H1 (cell line): ENCODE measurements around the gene MIB1. TPM values are rescaled to one million over a fixed set of nuclear protein-coding genes. Genes with fewer than 3 reads are reported as not detected.

Source experiments
- CTCF ChIA-PET: fragments of 300-600 bp; sonication (Branson Sonifier 250); formaldehyde crosslinking; loops from one replicate; lab custom pipeline; 2021; ENCODE audit not compliant: partially characterized antibody; lab: Charles Lee
- POLR2A ChIA-PET: fragments of 300-600 bp; sonication (Branson Sonifier 250); formaldehyde crosslinking; loops from one replicate; lab custom pipeline; 2021; ENCODE audit warnings: inconsistent platforms; ENCODE audit not compliant: partially characterized antibody; lab: Charles Lee
- DNase-seq, 2 experiments: peaks; one replicate each; pipeline versions ENCODE4 v3.0.0 to v3.0.0-alpha.2; 2010 to 2022; ENCODE audit warnings: low spot score in 2 of 2, low read depth in 1 of 2, mixed read lengths in 1 of 2
- FAIRE-seq: peaks from 2 replicates; lab custom pipeline; 2011; peaks lifted over from hg19 to GRCh38; lab: Jason Lieb, UNC
- H2AFZ ChIP-seq: 2 replicates; pipeline ENCODE4 v1.8.1; 2012; ENCODE audit warnings: low read length, inconsistent platforms
- H2AK5ac ChIP-seq: 2 replicates; pipeline ENCODE4 v1.6.1; 2013; ENCODE audit warnings: low read depth, low read length
- H2BK120ac ChIP-seq: replicated peaks from 2 replicates; pipeline ENCODE3; 2013; ENCODE audit warnings: low read depth, low read length, inconsistent platforms
- H2BK12ac ChIP-seq: 2 replicates; pipeline ENCODE4 v1.6.1; 2013; ENCODE audit warnings: low read depth, low read length
- H2BK15ac ChIP-seq: 2 replicates; pipeline ENCODE4 v1.6.1; 2013; ENCODE audit warnings: low read length
- H2BK20ac ChIP-seq: 2 replicates; pipeline ENCODE4 v1.6.1; 2013; ENCODE audit warnings: low read length
- H2BK5ac ChIP-seq: 2 replicates; pipeline ENCODE4 v1.6.1; 2013; ENCODE audit warnings: low read depth, low read length
- H3K14ac ChIP-seq: 2 replicates; pipeline ENCODE4 v1.6.1; 2013; ENCODE audit warnings: inconsistent platforms; ENCODE audit not compliant: insufficient read length
- H3K18ac ChIP-seq: 2 replicates; pipeline ENCODE4 v1.6.1; 2013; ENCODE audit warnings: low read length; ENCODE audit errors: extremely low read depth
- H3K23ac ChIP-seq: 2 replicates; pipeline ENCODE4 v1.6.1; 2013; ENCODE audit warnings: inconsistent platforms; ENCODE audit not compliant: insufficient read length
- H3K23me2 ChIP-seq: 2 replicates; pipeline ENCODE4 v1.6.1; 2013; ENCODE audit warnings: low read depth, low read length
- H3K27ac ChIP-seq: 2 replicates; pipeline ENCODE4 v1.6.1; 2011; ENCODE audit warnings: low read depth, low read length, inconsistent platforms
- H3K27me3 ChIP-seq, 4 experiments: replicated peaks in 1 of 4; 1 replicate in 1 of 4; 2 replicates in 3 of 4; pipeline versions ENCODE4 v1.6.1 to v1.8.1; 2011 to 2013; ENCODE audit warnings: low read length in 3 of 4, mild to moderate bottlenecking in 3 of 4, inconsistent platforms in 2 of 4, mixed read lengths in 2 of 4, moderate library complexity in 1 of 4; ENCODE audit not compliant: control insufficient read depth in 3 of 4, insufficient read depth in 3 of 4; ENCODE audit errors: extremely low read depth in 1 of 4
- H3K36me3 ChIP-seq, 4 experiments: 2 replicates each; pipeline versions ENCODE4 v1.6.1 to v1.8.1; 2011 to 2013; ENCODE audit warnings: mild to moderate bottlenecking in 4 of 4, low read length in 3 of 4, moderate library complexity in 2 of 4, control low read depth in 1 of 4, inconsistent platforms in 1 of 4; ENCODE audit not compliant: insufficient read depth in 4 of 4, control insufficient read depth in 2 of 4
- H3K4ac ChIP-seq: replicated peaks from 2 replicates; pipeline ENCODE3; 2013; ENCODE audit warnings: low read length, low read depth, mixed read lengths, inconsistent platforms; ENCODE audit not compliant: insufficient read length
- H3K4me1 ChIP-seq, 4 experiments: replicated peaks in 1 of 4; 1 replicate in 1 of 4; 2 replicates in 3 of 4; pipeline versions ENCODE4 v1.6.1 to v1.8.1; 2011 to 2013; ENCODE audit warnings: low read length in 3 of 4, inconsistent platforms in 2 of 4, mixed read lengths in 1 of 4; ENCODE audit not compliant: insufficient read depth in 4 of 4, control insufficient read depth in 3 of 4
- H3K4me2 ChIP-seq, 2 experiments: 2 replicates each; pipeline versions ENCODE4 v1.6.1 to v1.8.1; 2011 to 2013; ENCODE audit warnings: low read depth in 2 of 2, low read length in 2 of 2, control low read depth in 1 of 2, inconsistent platforms in 1 of 2, mild to moderate bottlenecking in 1 of 2; ENCODE audit not compliant: insufficient read depth in 1 of 2
- H3K4me3 ChIP-seq, 4 experiments: fragments of 200-600, 300-600 bp in 1 of 4; sonication (generic), shearing (Covaris generic), sonication (Bioruptor Twin) in 1 of 4; 2 replicates each; pipeline versions ENCODE4 v1.5.1 to v1.8.1; 2011 to 2016; ENCODE audit warnings: low read length in 4 of 4, low read depth in 3 of 4, control low read depth in 2 of 4, inconsistent platforms in 2 of 4, mild to moderate bottlenecking in 2 of 4, mixed read lengths in 1 of 4, moderate library complexity in 1 of 4; ENCODE audit not compliant: insufficient read depth in 2 of 4; ENCODE audit errors: extremely low read depth in 1 of 4
- H3K56ac ChIP-seq: replicated peaks from 2 replicates; pipeline ENCODE3; 2013; ENCODE audit warnings: low read depth, mild to moderate bottlenecking, mixed read lengths, low read length, inconsistent platforms; ENCODE audit not compliant: insufficient read length
- H3K79me1 ChIP-seq: 2 replicates; pipeline ENCODE4 v1.6.1; 2013; ENCODE audit warnings: low read depth, low read length, control low read depth
- H3K79me2 ChIP-seq, 2 experiments: 2 replicates each; pipeline versions ENCODE4 v1.6.1 to v1.8.1; 2012 to 2013; ENCODE audit warnings: low read length in 2 of 2, mild to moderate bottlenecking in 2 of 2, inconsistent platforms in 1 of 2; ENCODE audit not compliant: insufficient read depth in 2 of 2, control insufficient read depth in 1 of 2
- H3K9ac ChIP-seq, 4 experiments: replicated peaks in 1 of 4; 1 replicate in 1 of 4; 2 replicates in 3 of 4; pipeline versions ENCODE4 v1.6.1 to v1.8.1; 2011 to 2013; ENCODE audit warnings: low read depth in 3 of 4, low read length in 3 of 4, control low read depth in 2 of 4, mild to moderate bottlenecking in 2 of 4, moderate library complexity in 2 of 4, inconsistent platforms in 1 of 4; ENCODE audit errors: extremely low read depth in 1 of 4
- H3K9me3 ChIP-seq, 2 experiments: 2 replicates each; pipeline versions ENCODE4 v1.6.1 to v1.8.1; 2012 to 2013; ENCODE audit warnings: mild to moderate bottlenecking in 2 of 2, moderate library complexity in 2 of 2, control low read depth in 1 of 2, inconsistent platforms in 1 of 2, low read depth in 1 of 2, low read length in 1 of 2, mixed read lengths in 1 of 2; ENCODE audit not compliant: insufficient read depth in 2 of 2
- H4K20me1 ChIP-seq, 2 experiments: replicated peaks in 1 of 2; 2 replicates each; pipeline versions ENCODE3 to v1.8.1; 2011 to 2013; ENCODE audit warnings: inconsistent platforms in 2 of 2, low read length in 2 of 2, mild to moderate bottlenecking in 1 of 2; ENCODE audit not compliant: insufficient read depth in 2 of 2, control insufficient read depth in 1 of 2
- H4K5ac ChIP-seq: 2 replicates; pipeline ENCODE4 v1.6.1; 2013; ENCODE audit warnings: low read length, low read depth, mixed read lengths, inconsistent platforms; ENCODE audit not compliant: insufficient read length
- H4K8ac ChIP-seq: 2 replicates; pipeline ENCODE4 v1.8.0; 2013; ENCODE audit warnings: mild to moderate bottlenecking, moderate library complexity, low read length, inconsistent platforms; ENCODE audit not compliant: insufficient read depth; ENCODE audit errors: extremely low read depth
- H4K91ac ChIP-seq: replicated peaks from 2 replicates; pipeline ENCODE3; 2013; ENCODE audit warnings: low read length, mixed read lengths, inconsistent platforms; ENCODE audit not compliant: insufficient read length
- BCL11A ChIP-seq, 2 experiments: IDR thresholded peaks; one replicate each; pipeline ENCODE4 v1.6.1; 2011; ENCODE audit warnings: low read depth in 2 of 2, low read length in 2 of 2, mild to moderate bottlenecking in 2 of 2
- BRCA1 ChIP-seq: IDR thresholded peaks from 2 replicates; pipeline ENCODE4 v1.6.1; 2012; ENCODE audit warnings: low read depth, low read length, improper control_type of control experiment
- EP300 ChIP-seq, 2 experiments: IDR thresholded peaks; 1 replicate in 1 of 2; 2 replicates in 1 of 2; pipeline ENCODE4 v1.6.1; 2011 to 2012; ENCODE audit warnings: low read depth in 2 of 2, low read length in 2 of 2, mild to moderate bottlenecking in 2 of 2, borderline replicate concordance in 1 of 2, inconsistent platforms in 1 of 2, moderate library complexity in 1 of 2
- HDAC2 ChIP-seq, 2 experiments: fragments of 300-600 bp in 1 of 2; sonication (generic) in 1 of 2; IDR thresholded peaks; 2 replicates each; pipeline ENCODE4 v1.6.1; 2011 to 2012; ENCODE audit warnings: low read depth in 2 of 2, low read length in 2 of 2, mild to moderate bottlenecking in 2 of 2, moderate library complexity in 2 of 2, borderline replicate concordance in 1 of 2, inconsistent platforms in 1 of 2
- NANOG ChIP-seq: IDR thresholded peaks from 2 replicates; pipeline ENCODE4 v1.6.1; 2011; ENCODE audit warnings: low read length, low read depth, mild to moderate bottlenecking, inconsistent platforms; ENCODE audit not compliant: insufficient read depth, poor library complexity, severe bottlenecking
- PHF8 ChIP-seq: fragments of 200-600 bp; sonication (generic); conservative IDR thresholded peaks from 2 replicates; pipeline ENCODE4 v1.7.1; 2012; ENCODE audit warnings: low read depth, mild to moderate bottlenecking, inconsistent platforms, low read length, moderate library complexity
- POLR2AphosphoS5 ChIP-seq: IDR thresholded peaks from 2 replicates; pipeline ENCODE4 v1.6.1; 2011; ENCODE audit warnings: low read depth, low read length
- RXRA ChIP-seq: IDR thresholded peaks from 2 replicates; pipeline ENCODE4 v1.6.1; 2011; ENCODE audit warnings: low read depth, mild to moderate bottlenecking, low read length, moderate library complexity; ENCODE audit not compliant: insufficient read depth
- SP1 ChIP-seq: IDR thresholded peaks from 2 replicates; pipeline ENCODE4 v1.6.1; 2011; ENCODE audit warnings: low read depth, low read length
- TCF12 ChIP-seq: IDR thresholded peaks from 2 replicates; pipeline ENCODE4 v1.6.1; 2011; ENCODE audit warnings: low read depth, mild to moderate bottlenecking, low read length
- ZNF274 ChIP-seq: IDR thresholded peaks from 2 replicates; pipeline ENCODE4 v1.7.0; 2012; ENCODE audit warnings: low read length, borderline replicate concordance; ENCODE audit errors: extremely low read depth
- WGBS, 2 experiments: shearing (Covaris generic) in 1 of 2; methylation state at CpG; one replicate each; pipeline versions ENCODE4 v1.1.6 to v1.1.7; 2013 to 2015; ENCODE audit warnings: low lambda C conversion rate in 2 of 2, mixed read lengths in 2 of 2, inconsistent platforms in 1 of 2, low coverage in 1 of 2, missing lambda C conversion rate in 1 of 2; ENCODE audit not compliant: insufficient replicate concordance in 2 of 2, insufficient coverage in 1 of 2, insufficient read length in 1 of 2; ENCODE audit errors: extremely low coverage in 1 of 2, missing lambda C conversion rate in 1 of 2; 5-methylcytosine and 5-hydroxymethylcytosine counted together
- polyA plus RNA-seq, 7 experiments: library from polyadenylated mRNA; depleted of rRNA in 3 of 7; stranded (reverse) in 5 of 7; unstranded in 2 of 7; fragments of >200 nt in 5 of 7; fragments of 200-250 nt in 2 of 7; gene quantifications; 1 replicate in 5 of 7; 2 replicates in 1 of 7; 4 replicates in 1 of 7; pipeline versions ENCODE4 v1.2.1 to v1.2.3, GENCODE V29; 2011 to 2013; ENCODE audit warnings: missing spikeins in 2 of 7, mixed read lengths in 2 of 7
- total RNA-seq: library from RNA; stranded (reverse); fragmentation: NEBNext Ultra II Directional; extraction: Animal tissue kit (Norgen Biotek cat#: 25700); gene quantifications from 2 replicates; pipeline ENCODE4 v1.2.1, GENCODE V29; 2021
- TF ChIP-seq, protein P1 (sequence below): IDR thresholded peaks from 2 replicates; pipeline ENCODE4 v1.6.1; 2011; ENCODE audit warnings: low read length, improper control_type of control experiment

MIB1 gene
- total and polyA plus RNA-seq, 2 of the 8 experiments (the other 6 are each of a cell fraction or from before 2014, with no cell fraction given), result 8.2 to 60.3 TPM

- H2BK15ac ChIP-seq, result no peak overlapping the region
- peaks cover 0 to 2% (median 0%) of the 10 kb centered on the region in 4 experiments; a peak in 2 of 7 replicates for H3K4me1 ChIP-seq
- no peak overlapping the region for H2BK12ac ChIP-seq
- no peak overlapping the region for H3K27ac ChIP-seq
- no peak overlapping the region for H3K14ac ChIP-seq
- H3K36me3 ChIP-seq, result peaks cover 0 to 6% (median 3%) of the 10 kb centered on the region in 4 experiments; a peak in 2 of 8 replicates
- no peak overlapping the region for H3K4me2 ChIP-seq
- ChIA-PET POLR2A (no interaction called here), CTCF (no interaction called here)
- H3K79me2 ChIP-seq, result no peaks in the 10 kb centered on the region
- H3K23me2 ChIP-seq, result no peaks in the 10 kb centered on the region
- no peak overlapping the region for H2AFZ ChIP-seq
- no peaks in the 10 kb centered on the region for H4K20me1 ChIP-seq
- no peaks in the 10 kb centered on the region for H3K27me3 ChIP-seq
- H4K5ac ChIP-seq, result no peak overlapping the region
- DNase-seq (no peak), FAIRE-seq (no peak)
- H4K91ac ChIP-seq, result no peak overlapping the region
- H2BK20ac ChIP-seq, result no peak overlapping the region
- H3K79me1 ChIP-seq, result no peaks in the 10 kb centered on the region
- H3K9me3 ChIP-seq, result no peaks in the 10 kb centered on the region
- H3K18ac ChIP-seq, result no peak overlapping the region
- H3K4ac ChIP-seq, result no peak overlapping the region
- no peak overlapping the region for H2BK120ac ChIP-seq
- 90% methylated on average over 3 of the region's 3 CpGs; no CpG with 5 or more reads in 1 of the 2 experiments for WGBS, 2 experiments
- H2AK5ac ChIP-seq, result no peak overlapping the region
- H4K8ac ChIP-seq, result no peak overlapping the region
- no peak overlapping the region for H3K56ac ChIP-seq
- H2BK5ac ChIP-seq, result no peak overlapping the region
- H3K4me3 ChIP-seq, result no peak overlapping the region
- no peak overlapping the region for H3K9ac ChIP-seq
- H3K23ac ChIP-seq, result no peak overlapping the region
- TF ChIP-seq BCL11A (IDR thresholded peaks at IDR 0.05; ENCODE audit: low read depth in 2 of 2, low read length in 2 of 2), result no peak
- no peak for TF ChIP-seq RXRA
- TF ChIP-seq TCF12, result no peak
- no peak for TF ChIP-seq HDAC2 (IDR thresholded peaks at IDR 0.05; ENCODE audit: borderline replicate concordance in 1 of 2, low read depth in 2 of 2, low read length in 2 of 2)
- no peak for TF ChIP-seq SP1
- no peak for TF ChIP-seq NANOG
- TF ChIP-seq EP300 (IDR thresholded peaks at IDR 0.05; ENCODE audit: borderline replicate concordance in 1 of 2, low read depth in 2 of 2, low read length in 2 of 2), result no peak
- no peak for TF ChIP-seq POLR2AphosphoS5
- TF ChIP-seq ZNF274, result no peak
- no peak for TF ChIP-seq PHF8
- TF ChIP-seq BRCA1, result no peak
- TF ChIP-seq, protein P1, sequence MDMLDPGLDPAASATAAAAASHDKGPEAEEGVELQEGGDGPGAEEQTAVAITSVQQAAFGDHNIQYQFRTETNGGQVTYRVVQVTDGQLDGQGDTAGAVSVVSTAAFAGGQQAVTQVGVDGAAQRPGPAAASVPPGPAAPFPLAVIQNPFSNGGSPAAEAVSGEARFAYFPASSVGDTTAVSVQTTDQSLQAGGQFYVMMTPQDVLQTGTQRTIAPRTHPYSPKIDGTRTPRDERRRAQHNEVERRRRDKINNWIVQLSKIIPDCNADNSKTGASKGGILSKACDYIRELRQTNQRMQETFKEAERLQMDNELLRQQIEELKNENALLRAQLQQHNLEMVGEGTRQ, result no peak
Measured at GRCh38 chr18:21826196-21826595, 85.6 kb downstream of the MIB1 start.
